ENCODE measurements around the gene CASKIN1. TPM values are rescaled to one million over a fixed set of nuclear protein-coding genes. Genes with fewer than 3 reads are reported as not detected.

Gene CASKIN1
- polyA plus RNA-seq, 1 donor (not counting 4 experiments of a cell fraction or from before 2014, with no cell fraction given), result 0.04 TPM

DNA sequence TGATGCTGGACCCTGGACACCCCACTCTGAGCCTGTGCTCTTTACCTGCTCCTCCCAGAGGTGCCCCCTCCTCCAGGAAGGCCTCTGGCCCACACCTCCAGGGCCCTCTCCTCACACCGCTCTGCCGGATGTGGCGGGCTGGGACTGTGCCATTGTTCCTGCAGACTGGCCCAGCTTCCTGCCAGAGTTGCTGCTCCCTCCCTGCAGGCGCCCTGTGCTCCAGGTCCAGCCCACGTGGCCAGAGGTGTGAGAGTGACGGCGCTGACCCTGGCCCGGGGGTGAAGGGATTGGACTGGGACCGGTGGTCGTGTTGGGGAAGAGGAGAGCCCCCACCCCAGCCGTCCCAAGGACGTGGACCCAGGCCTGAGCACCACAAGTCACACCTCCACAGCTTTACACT lies 32.7 kb upstream of the CASKIN1 start:
- Histone ChIP-seq H2AFZ (ENCODE audit: control insufficient read depth, low read length) (no peak overlapping the region), H3K4me1 (ENCODE audit: control insufficient read depth, extremely low read depth, insufficient read depth, low read length) (peaks cover 21% of the 10 kb centered on the region), H3K79me2 (ENCODE audit: control insufficient read depth, insufficient read depth, low read length) (peaks cover 41% of the 10 kb centered on the region), H4K20me1 (ENCODE audit: control insufficient read depth, extremely low read depth, insufficient read depth, low read length) (no peaks in the 10 kb centered on the region), H3K36me3 (ENCODE audit: control insufficient read depth in 2 of 2, extremely low read depth in 1 of 2, insufficient read depth in 2 of 2, low read length in 2 of 2) (peaks cover 21 to 45% of the 10 kb centered on the region in 2 experiments), H3K9me1 (ENCODE audit: control insufficient read depth, extremely low read depth, insufficient read depth, low read length) (peaks cover 3% of the 10 kb centered on the region), H3K9ac (ENCODE audit: control insufficient read depth, extremely low read depth, insufficient read depth, low read length) (no peak overlapping the region), H3K27me3 (ENCODE audit: control insufficient read depth, extremely low read depth, insufficient read depth, low read length) (no peaks in the 10 kb centered on the region), H3K4me2 (ENCODE audit: control insufficient read depth, extremely low read depth, insufficient read depth, low read depth, low read length) (no peak overlapping the region), H3K4me3 (ENCODE audit: control insufficient read depth in 2 of 3, extremely low read depth in 1 of 3, insufficient read depth in 2 of 3, low read depth in 1 of 3, low read length in 3 of 3) (no peak overlapping the region), H3K27ac (ENCODE audit: control insufficient read depth, insufficient read depth, low read length) (no peak overlapping the region), H3K9me3 (ENCODE audit: control insufficient read depth, low read depth, low read length) (no peaks in the 10 kb centered on the region)
- dilution Hi-C loops (cut with MboI; ENCODE audit: extremely low pct_ligation_motif_present, low sequenced_read_pairs), result no loop called here
- TF ChIP-seq EZH2 (IDR thresholded peaks at IDR 0.05; ENCODE audit: low read length), result no peak
- TF ChIP-seq, protein P1, sequence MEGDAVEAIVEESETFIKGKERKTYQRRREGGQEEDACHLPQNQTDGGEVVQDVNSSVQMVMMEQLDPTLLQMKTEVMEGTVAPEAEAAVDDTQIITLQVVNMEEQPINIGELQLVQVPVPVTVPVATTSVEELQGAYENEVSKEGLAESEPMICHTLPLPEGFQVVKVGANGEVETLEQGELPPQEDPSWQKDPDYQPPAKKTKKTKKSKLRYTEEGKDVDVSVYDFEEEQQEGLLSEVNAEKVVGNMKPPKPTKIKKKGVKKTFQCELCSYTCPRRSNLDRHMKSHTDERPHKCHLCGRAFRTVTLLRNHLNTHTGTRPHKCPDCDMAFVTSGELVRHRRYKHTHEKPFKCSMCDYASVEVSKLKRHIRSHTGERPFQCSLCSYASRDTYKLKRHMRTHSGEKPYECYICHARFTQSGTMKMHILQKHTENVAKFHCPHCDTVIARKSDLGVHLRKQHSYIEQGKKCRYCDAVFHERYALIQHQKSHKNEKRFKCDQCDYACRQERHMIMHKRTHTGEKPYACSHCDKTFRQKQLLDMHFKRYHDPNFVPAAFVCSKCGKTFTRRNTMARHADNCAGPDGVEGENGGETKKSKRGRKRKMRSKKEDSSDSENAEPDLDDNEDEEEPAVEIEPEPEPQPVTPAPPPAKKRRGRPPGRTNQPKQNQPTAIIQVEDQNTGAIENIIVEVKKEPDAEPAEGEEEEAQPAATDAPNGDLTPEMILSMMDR (optimal IDR thresholded peaks at IDR 0.05 in 1 of 3, IDR thresholded peaks at IDR 0.05 in 1 of 3, conservative IDR thresholded peaks at IDR 0.05 in 1 of 3; ENCODE audit: extremely low read depth in 1 of 3, insufficient read depth in 2 of 3, low read length in 3 of 3), result no peak
- FAIRE-seq (no peak), DNase-seq (ENCODE audit: low read depth, low spot score) (no peak)

DNA sequence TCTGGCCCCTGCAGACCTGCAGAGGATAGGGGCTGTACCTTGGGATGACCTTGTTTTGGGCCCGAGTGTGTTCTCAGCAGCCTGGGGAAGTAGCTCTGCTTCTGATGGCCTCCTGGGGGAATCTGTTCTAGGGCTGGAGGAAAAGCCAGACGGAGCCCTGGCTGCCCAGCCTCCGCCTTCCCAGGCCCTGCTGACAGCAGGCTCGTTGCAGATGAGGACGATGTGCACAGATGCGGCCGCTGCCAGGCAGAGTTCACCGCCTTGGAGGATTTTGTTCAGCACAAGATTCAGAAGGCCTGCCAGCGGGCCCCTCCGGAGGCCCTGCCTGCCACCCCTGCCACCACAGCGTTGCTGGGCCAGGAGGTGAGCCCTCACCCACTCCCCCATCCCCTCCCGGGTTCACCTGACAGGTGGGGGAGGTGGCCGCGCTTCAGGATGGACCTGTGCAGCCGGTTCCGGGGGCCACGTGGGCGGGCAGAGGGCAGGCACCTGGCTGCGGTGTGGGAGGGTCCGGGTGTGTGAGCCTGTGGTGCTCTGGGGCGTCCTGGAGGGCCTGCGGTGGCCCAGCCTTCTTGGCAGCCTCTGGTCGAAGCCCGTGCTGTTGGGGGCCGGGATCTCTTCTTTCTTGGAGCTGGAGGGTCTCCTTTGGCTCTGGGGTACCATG lies 31.9 kb upstream of the CASKIN1 start:
- Histone ChIP-seq H3K9me3 (ENCODE audit: control insufficient read depth, low read depth, low read length) (no peaks in the 10 kb centered on the region), H3K4me3 (ENCODE audit: control insufficient read depth in 2 of 3, extremely low read depth in 1 of 3, insufficient read depth in 2 of 3, low read depth in 1 of 3, low read length in 3 of 3) (no peak overlapping the region), H3K9ac (ENCODE audit: control insufficient read depth, extremely low read depth, insufficient read depth, low read length) (no peak overlapping the region), H3K27ac (ENCODE audit: control insufficient read depth, insufficient read depth, low read length) (no peak overlapping the region), H3K36me3 (ENCODE audit: control insufficient read depth in 2 of 2, extremely low read depth in 1 of 2, insufficient read depth in 2 of 2, low read length in 2 of 2) (peaks cover 20 to 41% of the 10 kb centered on the region in 2 experiments), H3K27me3 (ENCODE audit: control insufficient read depth, extremely low read depth, insufficient read depth, low read length) (no peaks in the 10 kb centered on the region), H3K4me1 (ENCODE audit: control insufficient read depth, extremely low read depth, insufficient read depth, low read length) (peaks cover 21% of the 10 kb centered on the region), H2AFZ (ENCODE audit: control insufficient read depth, low read length) (no peak overlapping the region), H3K9me1 (ENCODE audit: control insufficient read depth, extremely low read depth, insufficient read depth, low read length) (peaks cover 3% of the 10 kb centered on the region), H4K20me1 (ENCODE audit: control insufficient read depth, extremely low read depth, insufficient read depth, low read length) (no peaks in the 10 kb centered on the region), H3K79me2 (ENCODE audit: control insufficient read depth, insufficient read depth, low read length) (peaks cover 46% of the 10 kb centered on the region), H3K4me2 (ENCODE audit: control insufficient read depth, extremely low read depth, insufficient read depth, low read depth, low read length) (no peak overlapping the region)
- no peak for FAIRE-seq
- no peak for DNase-seq (ENCODE audit: low read depth, low spot score)
- dilution Hi-C loops (cut with MboI; ENCODE audit: extremely low pct_ligation_motif_present, low sequenced_read_pairs), result no loop called here
- TF ChIP-seq, protein P1 (optimal IDR thresholded peaks at IDR 0.05 in 1 of 3, IDR thresholded peaks at IDR 0.05 in 1 of 3, conservative IDR thresholded peaks at IDR 0.05 in 1 of 3; ENCODE audit: extremely low read depth in 1 of 3, insufficient read depth in 2 of 3, low read length in 3 of 3), result no peak

Measured in keratinocyte (primary cell).